ENCODE data around the gene STEAP1B.
A peak's percentile ranks its signal among the peaks of the same experiment; 100 is the strongest.
"Not testable (repeated sequence)": the region's sequence is repeated elsewhere in the genome, so short reads cannot be mapped to it uniquely, and the experiment has no call there.

STEAP1B gene

DNA sequence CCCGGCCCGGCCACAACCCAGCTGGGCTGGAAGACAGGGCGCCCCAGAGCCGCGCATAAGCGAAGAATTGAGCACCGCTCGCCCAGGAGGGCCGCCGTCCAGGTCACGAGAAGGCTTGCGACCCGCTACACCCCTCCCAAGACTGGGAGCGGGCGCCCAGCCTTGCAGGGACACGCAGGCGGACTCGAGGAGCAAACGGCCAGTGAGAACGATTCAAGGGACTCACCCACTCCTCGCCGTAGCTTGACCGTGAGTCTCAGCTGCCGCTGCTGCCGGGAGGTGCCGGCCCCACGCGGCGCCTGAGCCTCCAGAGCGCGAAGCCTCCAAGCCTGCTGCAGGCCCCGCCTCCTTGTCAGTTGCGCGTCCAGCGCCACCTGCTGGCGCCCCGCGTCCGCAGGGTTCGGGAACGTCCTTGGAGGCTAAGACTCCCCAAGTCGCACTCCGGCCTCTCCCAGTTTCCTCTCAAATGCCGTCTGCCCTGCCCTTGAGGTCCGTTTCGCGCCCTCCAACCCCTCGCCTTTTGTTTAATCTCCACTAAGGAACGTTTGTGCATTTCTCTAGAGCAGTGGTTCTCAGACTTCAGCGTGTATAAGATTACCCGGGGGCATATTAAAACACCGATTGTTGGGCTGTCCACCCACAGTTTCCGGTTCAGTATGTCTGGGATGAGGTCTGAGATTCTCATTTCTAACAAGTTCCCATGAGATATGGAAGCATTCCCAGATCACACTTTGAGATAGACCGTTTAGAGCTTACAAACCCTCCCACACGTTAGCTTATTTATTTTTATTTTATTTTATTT, at the start of gene STEAP1B:
TSS of gene STEAP1B (minus strand) at position 301 of the 802 bp plus-strand sequence. CDS start 5,333 bp downstream, outside the sequence.
- peak; percentile 81 for DNase-seq

DNA sequence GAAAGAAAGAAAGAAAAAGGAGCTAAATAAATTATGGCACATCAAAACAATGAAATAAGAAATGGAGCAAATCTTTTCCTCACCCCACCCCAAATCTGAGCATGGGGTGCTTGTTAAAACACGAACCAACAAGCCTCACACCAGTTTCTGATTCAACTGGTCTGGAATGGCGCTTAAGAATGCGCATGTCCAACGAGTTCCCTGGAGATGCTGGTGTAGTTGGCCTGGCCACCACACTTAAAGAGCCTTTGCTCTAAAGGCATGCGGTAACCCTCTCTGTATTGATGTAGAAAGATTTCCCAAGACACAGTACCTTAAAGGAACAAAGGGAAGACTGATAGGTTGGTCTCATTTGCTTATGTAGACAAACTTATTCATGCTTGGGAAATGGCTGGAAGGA, 49.1 kb upstream of the STEAP1B start:
- no peak for DNase-seq

DNA sequence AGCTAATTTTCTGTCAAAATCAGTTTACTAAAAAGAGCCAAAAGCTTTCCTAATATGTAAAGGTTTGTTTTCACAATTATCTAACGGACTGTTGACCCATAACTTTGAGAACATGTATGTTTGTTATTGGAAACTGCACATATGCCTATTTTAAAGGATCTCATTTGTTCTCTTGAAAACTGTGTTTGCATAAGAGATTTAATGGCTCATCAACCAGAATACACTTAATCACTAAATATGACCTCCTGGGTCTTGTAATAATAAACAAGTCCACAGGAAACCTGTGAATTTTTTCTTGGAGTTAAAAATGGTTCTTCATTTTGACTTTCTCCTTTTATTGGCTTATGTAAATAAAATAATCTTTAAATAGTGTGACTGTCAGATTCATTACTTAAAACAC, 48.3 kb upstream of the STEAP1B start:
- DNase-seq: no peak

DNA sequence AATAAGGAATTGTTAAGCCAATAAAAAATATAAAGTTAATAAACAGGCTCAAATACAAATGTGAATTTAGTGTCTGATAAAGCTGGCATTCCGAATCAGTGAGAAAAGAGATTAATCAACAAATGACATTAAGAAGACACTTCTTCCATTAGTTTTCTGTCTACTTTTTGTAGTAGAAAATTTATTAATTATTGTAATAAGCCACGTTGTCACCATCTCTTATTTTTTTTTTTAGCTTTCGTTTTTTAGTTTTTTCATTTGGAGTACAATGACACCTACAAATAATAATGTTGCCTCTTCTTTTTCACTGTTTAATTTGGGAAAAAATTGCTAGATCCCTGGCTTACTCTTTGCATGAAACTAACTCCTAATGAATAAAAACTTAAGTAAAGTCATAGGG, 46.8 kb upstream of the STEAP1B start:
- no peak for DNase-seq

DNA sequence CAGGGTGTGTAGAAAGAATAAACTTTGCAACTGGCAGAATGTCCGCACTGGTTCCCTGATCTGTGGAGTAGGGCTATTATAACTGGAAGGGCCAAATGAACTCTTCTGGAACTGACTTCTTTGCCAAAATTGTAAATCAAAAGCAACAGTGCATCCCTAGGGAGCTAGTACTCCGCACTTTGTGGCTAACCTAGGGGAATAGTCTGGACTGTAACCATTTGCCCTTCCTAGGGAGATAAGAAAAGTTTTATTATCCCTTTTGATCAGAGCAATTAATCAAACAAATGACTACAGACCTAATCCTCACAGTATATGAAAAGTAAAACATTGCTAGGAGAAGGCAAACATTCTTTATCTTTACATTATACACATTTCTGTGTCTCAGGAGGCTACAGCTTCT, 45.5 kb upstream of the STEAP1B start:
- DNase-seq: no peak

DNA sequence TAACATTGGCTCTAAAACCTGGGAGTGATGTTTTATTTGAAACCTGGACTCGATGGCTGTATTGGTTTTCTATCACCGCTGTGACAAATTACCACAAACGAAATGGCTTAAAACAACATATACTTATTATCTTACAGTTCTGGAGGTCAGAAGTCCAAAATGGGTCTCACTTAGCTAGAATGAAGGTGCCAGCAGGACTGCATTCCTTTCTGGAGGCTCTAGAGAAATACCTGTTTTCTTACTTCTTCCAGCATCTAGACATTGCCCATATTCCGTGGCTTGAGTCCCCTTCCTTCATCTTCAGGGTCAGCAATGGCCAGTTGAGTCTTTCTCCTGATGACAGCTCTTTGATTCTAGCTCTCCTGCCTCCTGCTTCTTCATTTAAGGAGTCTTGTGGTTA, 44.3 kb upstream of the STEAP1B start:
- no peak for DNase-seq

DNA sequence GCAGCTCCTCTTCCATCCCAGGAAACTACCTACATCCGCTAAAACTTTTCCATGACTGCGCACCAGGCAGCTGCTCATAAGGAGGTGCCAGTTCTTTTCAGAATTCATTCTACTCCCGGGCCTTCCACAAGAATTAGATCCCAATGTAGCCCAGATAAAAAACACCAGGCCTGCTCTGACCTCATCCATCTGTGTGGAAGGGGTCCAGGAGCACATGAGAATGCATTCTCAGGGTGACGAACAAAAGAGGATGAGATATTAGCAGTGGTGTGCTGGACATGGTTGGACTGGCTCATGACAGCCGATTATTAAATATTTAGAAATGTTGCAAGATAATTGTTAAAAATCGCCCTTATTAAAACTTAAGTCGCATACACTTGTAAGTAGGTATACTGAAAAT, 43.2 kb upstream of the STEAP1B start:
- DNase-seq: no peak

DNA sequence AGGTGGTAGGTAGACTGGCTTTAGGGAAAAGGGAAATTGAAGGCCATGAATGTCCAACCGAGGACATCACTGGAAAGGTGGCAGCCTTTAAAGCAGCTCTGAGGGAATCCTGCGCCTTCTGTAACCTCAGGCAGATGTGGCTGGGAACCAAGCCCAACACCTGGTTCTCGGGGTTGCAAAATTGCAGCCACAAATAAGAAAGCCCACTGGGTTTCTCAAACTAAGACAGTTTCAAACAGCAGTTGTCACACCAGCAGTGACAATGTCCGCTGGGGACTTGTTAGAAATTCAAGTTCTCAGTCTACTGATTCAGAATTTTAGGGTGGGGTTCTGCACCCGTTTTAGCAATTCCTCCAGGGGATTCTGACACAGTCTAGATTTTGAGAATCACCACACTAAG, 42.7 kb upstream of the STEAP1B start:
- no peak for DNase-seq

DNA sequence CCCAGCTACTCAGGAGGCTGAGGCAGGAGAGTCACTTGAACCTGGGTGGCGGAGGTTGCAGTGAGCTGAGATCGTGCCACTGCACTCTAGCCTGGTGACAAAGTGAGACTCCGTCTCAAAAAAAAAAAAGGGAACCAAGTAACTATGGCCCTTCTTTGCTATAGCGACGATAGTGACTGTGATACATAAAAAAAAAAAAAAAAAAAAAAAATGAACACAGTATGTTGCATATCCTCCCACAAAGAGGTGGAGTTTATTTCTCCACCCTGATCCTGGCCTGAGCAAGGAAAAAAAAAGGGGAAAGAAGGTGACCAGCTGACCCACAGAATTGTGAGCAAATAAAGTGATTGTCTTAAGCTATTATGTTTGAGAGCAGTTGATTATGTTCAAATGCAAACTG, 42.3 kb upstream of the STEAP1B start:
- no peak for DNase-seq

DNA sequence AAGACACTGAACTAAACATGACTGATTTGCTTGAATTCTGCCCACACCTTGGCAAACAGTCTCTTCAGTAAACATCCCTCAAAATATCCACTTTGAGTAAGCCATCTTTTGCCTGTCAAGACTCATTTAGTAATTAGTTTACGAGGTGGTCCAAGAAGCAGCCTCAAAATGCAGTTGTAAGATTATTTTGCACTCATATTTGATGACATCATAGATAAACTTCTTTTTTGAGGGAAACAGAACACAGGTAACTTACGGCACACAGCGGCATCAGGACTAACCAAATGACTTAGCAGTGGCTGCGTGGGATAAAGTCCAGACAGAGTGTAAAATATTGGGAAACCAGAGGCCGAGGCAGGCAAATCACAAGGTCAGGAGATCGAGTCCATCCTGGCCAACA, 41.8 kb upstream of the STEAP1B start:
- DNase-seq: no peak

DNA sequence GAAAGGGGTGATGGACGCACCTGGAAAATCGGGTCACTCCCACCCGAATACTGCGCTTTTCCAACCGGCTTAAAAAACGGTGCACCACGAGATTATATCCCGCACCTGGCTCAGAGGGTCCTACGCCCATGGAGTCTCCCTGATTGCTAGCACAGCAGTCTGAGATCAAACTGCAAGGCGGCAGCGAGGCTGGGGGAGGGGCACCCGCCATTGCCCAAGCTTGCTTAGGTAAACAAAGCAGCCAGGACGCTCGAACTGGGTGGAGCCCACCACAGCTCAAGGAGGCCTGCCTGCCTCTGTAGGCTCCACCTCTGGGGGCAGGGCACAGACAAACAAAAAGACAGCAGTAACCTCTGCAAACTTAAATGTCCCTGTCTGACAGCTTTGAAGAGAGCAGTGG, 28.5 kb upstream of the STEAP1B start:
- DNase-seq: not testable (repeated sequence)

DNA sequence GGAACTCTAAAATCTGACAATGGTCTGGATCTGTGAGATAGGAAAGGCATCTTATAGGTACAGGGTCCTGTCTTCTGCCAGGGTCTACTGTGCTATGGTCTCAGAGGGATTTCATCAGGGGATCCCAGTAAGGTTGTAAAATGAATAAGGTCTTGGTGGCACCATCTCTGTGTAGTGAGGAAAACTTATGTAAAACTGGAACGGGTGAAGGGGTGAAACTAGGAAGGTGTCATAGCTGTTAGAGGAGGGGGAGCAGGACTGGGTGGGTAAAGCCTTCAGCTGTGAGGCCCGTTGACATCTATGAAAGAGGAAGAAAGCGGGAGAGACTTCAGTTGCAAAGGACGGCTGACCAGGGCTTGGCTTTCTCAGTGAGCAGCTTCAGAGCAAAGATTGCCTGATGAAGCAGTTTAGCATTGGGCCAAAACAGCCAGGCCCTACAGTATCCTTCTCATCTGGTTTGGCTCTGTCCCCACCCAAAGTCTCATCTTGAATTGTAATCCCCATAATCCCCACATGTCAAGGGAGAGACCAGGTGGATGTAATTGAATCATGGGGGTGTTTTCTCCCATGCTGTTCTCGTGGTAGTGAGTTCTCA, 24.5 kb upstream of the STEAP1B start:
- not testable (repeated sequence) for DNase-seq

DNA sequence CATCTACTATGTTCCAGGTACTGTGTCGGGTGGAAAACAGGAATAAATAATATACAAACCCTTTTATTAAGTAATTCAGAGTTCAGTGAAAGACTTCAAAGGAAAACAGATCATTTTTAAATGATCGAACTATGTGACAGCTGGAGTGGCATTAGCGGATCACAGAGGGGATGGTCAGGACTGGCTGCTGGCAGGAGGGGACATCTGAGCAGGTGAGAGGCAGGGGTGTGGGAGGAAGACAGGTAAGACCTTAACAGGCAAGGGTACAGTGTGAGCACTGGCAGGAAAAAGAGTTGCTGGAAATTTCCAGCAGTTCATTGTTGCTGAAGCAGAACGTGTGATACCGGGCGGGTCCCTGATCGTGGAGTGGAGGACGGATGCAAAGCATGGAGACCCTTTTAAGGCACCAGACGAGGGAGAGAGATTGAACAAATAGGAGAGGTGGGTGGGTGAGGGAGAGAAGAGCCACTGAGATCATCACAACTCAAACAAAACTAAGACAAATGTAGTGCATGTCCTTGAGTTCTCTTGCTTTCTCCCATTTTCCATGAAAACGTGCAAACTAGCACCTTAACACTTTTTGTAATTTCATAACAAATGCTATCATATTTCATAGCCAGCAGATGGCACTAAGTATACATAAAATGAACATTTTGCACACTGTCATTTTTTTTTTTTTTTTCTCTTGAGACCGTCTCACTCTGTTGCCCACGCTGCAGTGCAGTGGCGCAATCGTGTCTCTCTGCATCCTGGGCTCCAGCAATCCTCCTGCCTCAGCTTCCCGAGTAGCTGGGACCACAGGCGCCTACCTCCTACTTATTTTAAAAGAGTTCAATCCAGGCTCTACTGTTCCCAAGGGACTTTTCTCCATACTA, 23.7 kb upstream of the STEAP1B start:
- not testable (repeated sequence) for DNase-seq

DNA sequence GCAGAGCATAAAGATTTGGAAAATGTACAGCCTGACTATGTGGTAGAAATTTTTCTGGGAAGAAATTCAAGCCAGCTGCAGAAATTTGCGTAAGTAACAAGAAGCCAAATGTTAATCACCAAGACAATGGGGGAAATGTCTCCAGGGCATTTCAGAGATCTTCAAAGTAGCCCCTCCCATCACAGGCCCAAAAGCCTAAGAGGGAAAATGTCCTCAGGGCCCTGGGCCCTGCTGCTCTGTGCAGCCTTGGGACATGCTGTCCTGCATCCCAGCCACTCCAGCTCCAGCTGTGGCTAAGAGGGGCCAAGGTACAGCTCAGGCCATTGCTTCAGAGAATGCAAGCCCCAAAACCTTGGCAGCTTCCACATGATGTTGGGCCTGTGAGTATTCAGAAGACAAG, 19.6 kb upstream of the STEAP1B start:
- not testable (repeated sequence) for DNase-seq

DNA sequence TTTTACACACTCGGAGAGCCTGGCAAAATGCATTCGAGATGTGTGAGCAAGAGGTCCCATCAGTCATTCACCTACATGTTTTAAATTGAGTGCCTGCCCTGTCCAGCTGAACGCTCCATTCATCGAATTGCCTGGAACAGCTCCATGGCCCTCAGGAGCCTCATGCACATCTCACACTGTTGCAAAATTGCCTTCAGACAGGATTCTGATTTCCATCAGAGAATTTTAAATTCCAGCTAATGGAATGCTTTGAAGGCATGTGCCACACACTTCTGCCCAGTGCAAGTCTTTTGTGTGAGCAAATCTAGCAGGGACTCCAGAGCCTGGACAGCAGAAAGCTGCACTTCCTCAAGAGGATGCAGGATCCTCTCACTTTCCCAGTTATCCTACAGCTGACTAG, 17.0 kb upstream of the STEAP1B start:
- not testable (repeated sequence) for DNase-seq

DNA sequence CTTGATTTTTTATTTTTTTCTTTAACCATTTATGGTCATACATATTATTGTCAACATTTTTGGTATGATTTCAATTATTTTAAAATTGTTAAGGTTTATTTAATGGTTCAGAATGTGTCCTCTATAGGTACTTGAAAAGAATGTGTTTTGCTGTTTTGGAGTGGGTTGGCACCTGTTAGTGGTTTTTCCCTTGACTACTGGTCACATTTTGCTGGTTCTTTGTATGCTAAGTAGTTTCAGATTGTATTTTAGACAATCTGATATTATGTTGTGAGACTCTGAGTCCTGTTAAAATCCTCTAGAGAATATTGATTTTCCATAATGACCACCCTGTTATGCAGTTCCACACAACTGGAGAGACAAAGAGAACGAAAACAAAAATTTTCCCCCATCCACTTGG, 15.0 kb upstream of the STEAP1B start:
- DNase-seq: not testable (repeated sequence)

DNA sequence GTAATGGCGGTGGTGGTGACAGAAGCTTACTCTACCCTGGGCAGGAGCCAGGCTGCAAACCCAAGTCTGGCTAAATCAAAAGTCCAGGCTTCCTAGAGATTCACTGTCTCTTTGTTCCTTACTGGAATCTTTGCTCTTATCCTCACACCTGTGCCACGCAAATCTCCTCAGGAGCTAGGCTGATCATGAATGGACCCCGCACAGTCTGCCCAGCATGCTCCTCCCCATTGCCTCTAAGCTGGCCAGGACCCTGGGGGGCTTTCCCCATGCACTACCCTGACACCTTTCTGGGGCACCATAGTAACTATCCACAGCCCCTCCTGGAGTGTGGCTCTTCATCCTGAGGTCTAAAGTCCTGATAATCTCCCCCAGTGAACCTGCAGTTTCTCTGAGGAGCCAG, 7.3 kb upstream of the STEAP1B start:
- not testable (repeated sequence) for DNase-seq

DNA sequence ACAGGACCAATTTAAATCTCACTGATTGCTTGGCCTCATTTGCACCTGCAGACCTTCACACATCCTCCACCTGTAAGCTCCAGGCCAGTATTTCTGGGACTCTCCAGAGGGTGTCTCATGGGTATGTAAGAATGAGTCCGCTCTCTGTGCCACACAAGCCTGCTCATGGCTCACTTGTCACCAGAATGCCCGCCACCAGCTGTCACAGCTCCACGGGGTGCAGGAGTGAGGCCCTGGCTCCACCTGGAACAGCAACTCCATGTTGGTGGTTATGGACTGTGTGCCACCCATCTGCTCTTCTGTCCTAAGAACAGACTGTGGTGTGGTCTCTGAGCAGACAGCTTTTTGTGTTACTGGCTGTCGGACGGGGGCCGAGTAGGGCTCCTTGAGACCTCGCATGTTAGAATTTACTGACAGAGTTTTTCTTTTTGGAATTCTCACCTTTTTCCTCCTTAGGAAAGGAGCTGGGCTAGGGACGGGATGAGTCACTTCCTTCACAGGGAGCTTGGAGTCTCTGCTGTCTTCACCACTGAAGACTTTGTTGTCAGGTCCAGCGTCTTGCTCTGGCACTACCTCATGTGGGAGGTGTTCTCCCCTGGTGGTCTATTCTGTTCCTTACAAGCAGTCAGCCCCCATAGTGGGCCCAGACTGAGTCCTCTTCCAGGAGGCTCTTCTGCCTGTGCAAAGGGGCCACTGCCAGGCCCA, 6.5 kb upstream of the STEAP1B start:
- DNase-seq: not testable (repeated sequence)

DNA sequence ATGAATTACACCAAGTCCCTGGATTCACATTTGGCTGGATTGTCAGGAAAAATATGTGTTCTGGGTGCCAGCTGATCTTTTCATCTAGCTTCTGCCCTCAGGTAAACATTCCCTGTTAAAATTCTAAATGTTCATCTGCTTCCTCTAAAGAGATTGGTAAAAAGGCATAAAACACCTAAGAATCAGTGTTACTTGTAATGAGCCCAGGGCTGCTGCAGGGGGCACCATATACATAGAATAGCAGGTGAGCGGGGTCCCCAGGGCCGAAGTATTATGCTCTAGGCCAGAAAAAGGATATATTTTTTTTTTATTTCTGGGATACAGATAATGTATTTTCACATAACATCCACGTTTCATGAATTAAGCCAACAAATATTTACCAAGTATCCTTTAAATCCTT, 4.5 kb upstream of the STEAP1B start:
- DNase-seq: not testable (repeated sequence)

DNA sequence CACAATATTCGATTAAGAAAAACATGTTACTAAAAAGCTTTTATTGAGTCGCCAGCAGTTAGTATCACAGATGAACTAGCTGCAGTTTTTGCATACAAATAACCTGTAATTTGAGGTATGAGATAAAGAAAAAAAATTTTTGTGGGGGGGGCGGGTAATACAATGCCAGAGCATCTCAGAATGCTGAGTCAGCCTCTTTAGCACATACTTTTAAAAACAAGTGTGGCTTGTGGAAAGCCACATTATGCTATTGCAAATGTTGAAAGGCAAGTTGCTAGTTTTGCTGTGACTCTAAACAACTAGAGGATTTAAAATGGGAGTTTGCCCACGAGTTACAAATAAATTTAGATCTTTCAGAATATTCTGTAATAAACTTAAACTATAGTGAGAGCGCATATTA, 2.1 kb upstream of the STEAP1B start:
- DNase-seq: not testable (repeated sequence)

DNA sequence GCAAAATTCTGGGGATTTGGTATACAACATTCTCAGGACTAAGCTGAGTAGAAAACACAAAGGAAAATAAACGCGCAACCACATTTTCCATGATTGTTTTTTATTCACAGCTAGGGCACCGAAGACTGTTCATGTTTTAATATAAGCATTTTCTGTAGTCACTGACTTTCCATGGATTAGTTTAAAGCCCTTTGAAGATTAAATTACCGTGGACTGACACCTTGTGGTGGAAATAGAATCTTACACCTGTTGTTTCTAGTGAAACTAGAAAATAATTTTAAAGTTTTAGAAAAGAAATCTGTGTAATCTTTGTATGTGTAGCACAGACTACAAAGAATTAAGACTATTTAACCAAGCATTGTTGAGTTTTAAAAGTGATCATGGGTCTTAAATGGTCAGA, 1.3 kb upstream of the STEAP1B start:
- DNase-seq: peak; percentile 33

DNA sequence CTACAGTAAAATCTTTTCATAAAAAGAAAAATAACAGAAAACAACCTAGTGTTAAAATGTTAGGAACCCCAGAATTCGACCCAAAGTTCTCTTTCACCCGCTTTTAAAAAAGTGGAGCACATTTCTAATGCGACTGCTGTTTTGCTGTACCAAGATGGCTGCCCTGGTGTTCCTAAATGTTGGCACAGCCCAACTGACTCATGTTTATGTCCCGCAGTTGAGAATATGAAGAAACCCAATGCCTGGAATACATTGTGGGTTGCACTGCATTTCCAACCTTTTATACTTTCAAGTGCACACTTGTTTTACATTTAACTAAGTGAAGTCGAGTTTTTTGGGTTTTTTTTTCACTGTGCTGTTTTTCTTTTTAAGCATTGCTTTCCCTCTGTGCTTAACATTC, 944 bp downstream of the STEAP1B start:
- no peak for DNase-seq

DNA sequence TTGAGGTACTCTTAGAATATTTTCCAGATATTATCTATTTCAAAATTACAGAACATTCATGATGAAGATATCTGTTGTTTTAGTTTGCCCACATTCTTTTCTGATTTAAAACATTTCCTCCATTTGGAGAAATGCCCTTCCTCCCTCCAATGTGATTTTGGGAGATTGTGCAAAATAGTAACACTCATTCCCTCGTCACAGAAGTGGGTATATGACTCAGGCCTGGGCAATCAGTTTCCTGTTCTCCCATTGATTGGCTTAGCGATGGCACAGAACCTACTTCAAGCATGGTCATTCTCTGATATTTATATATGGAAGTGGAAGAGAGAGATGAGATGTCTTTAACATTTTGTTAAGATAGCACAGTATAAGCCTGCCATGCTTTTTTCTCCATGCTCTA, 3.1 kb downstream of the STEAP1B start:
- DNase-seq: not testable (repeated sequence)

Measured in CD4-positive, alpha-beta T cell treated with Interleukin-17A for 1 hour (primary cell).